Kidney epithelial cell (primary cell): ENCODE data around the gene THOC2. TPM values are rescaled to one million over a fixed set of nuclear protein-coding genes. Genes with fewer than 3 reads are reported as not detected.
"Not testable (repeated sequence)": the region's sequence is repeated elsewhere in the genome, so short reads cannot be mapped to it uniquely, and the experiment has no call there.

Experiments
- DNase-seq: peaks from one replicate; pipeline ENCODE4 v3.0.0-alpha.2; 2010; ENCODE audit warnings: low read depth
- H3K27me3 ChIP-seq: 2 replicates; pipeline ENCODE4 v1.6.0; 2011; ENCODE audit warnings: low read length; ENCODE audit not compliant: control insufficient read depth, insufficient read depth
- H3K36me3 ChIP-seq: 2 replicates; pipeline ENCODE4 v1.5.1; 2011; ENCODE audit warnings: low read length; ENCODE audit not compliant: control insufficient read depth, insufficient read depth
- H3K4me3 ChIP-seq: 2 replicates; pipeline ENCODE4 v1.5.1; 2011; ENCODE audit warnings: low read depth, mild to moderate bottlenecking, control low read depth, low read length
- total RNA-seq: library from RNA; depleted of rRNA; stranded (reverse); fragments of >200 nt; gene quantifications from 2 replicates; pipeline ENCODE4 v1.2.3, GENCODE V29; 2015
- TF ChIP-seq, protein P1 (sequence below): IDR thresholded peaks from 2 replicates; pipeline ENCODE4 v1.5.1; 2011; ENCODE audit warnings: mild to moderate bottlenecking, moderate library complexity, low read length, control low read depth, inconsistent platforms; ENCODE audit not compliant: insufficient read depth, poor library complexity, severe bottlenecking

The THOC2 gene
- total RNA-seq, 1 donor from 2014 or later, result 52.1 TPM

DNA sequence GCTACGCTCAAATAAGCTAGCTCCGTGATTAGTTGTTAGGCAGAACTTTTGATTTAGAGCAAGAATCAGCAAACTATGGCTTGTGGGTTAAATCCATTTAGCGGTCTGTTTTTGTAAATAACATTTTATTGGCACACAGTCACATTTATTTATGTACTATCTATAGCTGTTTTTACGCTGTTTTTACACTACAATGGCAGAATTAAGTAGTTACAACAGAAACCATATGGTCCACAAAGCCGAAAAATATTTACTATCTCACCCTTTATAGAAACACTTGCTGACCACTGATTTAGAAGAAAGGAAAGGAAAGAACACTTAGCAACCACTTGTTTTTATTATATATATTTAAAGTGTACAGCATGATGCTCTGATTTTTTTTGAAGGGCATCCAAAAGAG lies 41.1 kb downstream of the THOC2 start:
- no peak for DNase-seq
- Histone ChIP-seq H3K36me3 (no peaks in the 10 kb centered on the region), H3K27me3 (no peaks in the 10 kb centered on the region), H3K4me3 (no peak overlapping the region)
- TF ChIP-seq, protein P1, sequence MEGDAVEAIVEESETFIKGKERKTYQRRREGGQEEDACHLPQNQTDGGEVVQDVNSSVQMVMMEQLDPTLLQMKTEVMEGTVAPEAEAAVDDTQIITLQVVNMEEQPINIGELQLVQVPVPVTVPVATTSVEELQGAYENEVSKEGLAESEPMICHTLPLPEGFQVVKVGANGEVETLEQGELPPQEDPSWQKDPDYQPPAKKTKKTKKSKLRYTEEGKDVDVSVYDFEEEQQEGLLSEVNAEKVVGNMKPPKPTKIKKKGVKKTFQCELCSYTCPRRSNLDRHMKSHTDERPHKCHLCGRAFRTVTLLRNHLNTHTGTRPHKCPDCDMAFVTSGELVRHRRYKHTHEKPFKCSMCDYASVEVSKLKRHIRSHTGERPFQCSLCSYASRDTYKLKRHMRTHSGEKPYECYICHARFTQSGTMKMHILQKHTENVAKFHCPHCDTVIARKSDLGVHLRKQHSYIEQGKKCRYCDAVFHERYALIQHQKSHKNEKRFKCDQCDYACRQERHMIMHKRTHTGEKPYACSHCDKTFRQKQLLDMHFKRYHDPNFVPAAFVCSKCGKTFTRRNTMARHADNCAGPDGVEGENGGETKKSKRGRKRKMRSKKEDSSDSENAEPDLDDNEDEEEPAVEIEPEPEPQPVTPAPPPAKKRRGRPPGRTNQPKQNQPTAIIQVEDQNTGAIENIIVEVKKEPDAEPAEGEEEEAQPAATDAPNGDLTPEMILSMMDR, result no peak

DNA sequence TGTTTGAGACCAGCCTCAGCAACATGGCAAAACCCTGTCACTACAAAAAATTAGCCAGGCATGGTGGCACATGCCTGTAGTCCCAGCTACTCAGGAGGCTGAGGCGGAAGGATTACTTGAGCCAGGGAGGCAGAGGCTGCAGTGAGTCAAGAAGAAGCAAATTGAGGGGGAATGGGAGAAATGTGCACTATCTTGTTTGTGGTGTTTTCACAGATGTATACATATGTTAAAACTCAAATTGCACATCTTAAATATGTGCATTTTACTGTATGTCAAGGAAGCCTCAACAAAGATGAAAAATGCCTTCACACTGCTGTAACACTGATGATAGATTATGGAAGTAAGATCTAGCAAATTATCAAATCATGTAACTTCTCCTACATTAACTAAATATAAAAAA lies 44.3 kb downstream of the THOC2 start:
- no peak overlapping the region for H3K4me3 ChIP-seq
- TF ChIP-seq, protein P1, result no peak
- H3K36me3 ChIP-seq, result no peaks in the 10 kb centered on the region
- no peak for DNase-seq
- H3K27me3 ChIP-seq, result no peaks in the 10 kb centered on the region

DNA sequence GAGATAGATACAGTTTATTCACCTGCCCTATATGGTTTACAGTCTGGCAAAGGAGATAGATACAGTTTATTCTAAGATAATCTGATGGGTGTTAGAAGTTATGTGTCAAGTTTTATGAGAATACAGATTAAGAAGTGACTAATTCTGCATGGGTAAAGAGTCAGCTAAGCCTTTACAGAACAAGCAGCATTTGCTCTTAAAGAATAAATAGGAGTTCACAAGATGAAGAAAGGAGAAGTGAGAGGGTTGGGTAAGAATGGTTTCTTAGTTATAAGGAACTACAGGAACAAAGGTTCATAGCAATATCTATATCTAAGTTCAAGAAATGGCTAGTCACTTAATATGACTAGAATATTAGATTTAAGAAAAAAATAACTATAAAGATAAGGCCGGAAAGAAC lies 47.6 kb downstream of the THOC2 start:
- H3K27me3 ChIP-seq, result no peaks in the 10 kb centered on the region
- TF ChIP-seq, protein P1, result no peak
- no peaks in the 10 kb centered on the region for H3K36me3 ChIP-seq
- H3K4me3 ChIP-seq, result no peak overlapping the region
- no peak for DNase-seq

DNA sequence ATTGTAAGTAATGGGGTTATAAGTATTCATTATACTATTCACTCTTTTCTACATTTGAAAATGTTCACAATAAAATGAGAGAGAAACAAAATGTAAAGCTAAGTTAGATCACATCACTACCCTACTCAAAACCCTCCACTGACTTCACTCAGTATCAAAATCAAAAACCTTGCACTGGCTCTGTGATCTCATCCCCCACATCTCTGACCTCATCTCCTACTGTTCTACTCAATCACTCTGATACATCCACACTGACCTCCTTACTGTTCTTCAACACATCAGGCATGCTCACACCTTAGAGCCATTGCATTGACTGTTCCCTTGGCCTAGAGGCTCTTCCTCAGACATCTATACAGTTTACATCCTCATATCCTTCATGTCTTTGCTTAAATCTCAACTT lies 50.7 kb downstream of the THOC2 start:
- TF ChIP-seq, protein P1, result no peak
- no peaks in the 10 kb centered on the region for H3K36me3 ChIP-seq
- no peak for DNase-seq
- no peak overlapping the region for H3K4me3 ChIP-seq
- H3K27me3 ChIP-seq, result no peaks in the 10 kb centered on the region

DNA sequence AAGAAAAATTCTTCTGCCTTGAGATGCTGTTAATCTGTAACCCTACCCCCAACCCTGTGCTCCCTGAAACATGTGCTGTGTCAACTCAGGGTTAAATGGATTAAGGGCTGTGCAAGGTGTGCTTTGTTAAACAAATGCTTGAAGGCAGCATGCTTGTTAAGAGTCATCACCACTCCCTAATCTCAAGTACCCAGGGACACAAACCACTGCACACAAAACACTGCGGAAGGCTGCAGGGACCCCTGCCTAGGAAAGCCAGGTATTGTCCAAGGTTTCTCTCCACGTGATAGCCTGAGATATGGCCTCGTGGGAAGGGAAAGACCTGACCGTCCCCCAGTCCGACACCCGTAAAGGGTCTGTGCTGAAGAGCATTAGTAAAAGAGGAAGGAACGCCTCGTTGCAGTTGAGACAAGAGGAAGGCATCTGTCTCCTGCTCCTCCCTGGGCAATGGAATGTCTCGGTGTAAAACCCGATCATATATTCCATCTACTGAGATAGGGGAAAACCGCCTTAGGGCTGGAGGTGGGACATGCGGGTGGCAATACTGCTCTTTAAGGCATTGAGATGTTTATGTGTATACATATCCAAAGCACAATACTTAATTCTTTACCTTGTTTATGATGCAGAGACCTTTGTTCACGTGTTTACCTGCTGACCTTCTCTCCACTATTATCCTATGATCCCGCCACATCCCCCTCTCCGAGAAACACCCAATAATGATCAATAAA lies 53.0 kb downstream of the THOC2 start:
- not testable (repeated sequence) for H3K27me3 ChIP-seq, H3K36me3 ChIP-seq

DNA sequence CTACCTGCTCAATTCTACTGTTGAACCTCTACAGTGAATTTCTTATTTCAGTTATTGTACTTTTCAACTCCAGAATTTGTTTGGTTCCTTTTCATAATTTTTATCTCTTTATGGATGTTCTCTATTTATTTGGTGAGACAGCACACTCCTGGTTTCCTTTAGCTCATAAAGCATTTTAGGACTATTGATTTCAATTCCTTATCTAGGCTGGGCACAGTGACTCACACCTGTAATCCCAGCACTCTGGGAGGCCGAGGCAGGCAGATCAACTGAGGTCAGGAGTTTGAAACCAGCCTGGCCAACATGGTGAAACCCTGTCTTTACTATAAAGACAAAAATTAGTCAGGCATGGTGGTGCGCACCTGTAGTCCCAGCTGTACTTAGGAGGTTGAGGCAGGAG lies 57.7 kb downstream of the THOC2 start:
- no peak for DNase-seq
- TF ChIP-seq, protein P1, result no peak
- H3K36me3 ChIP-seq, result no peaks in the 10 kb centered on the region
- no peak overlapping the region for H3K4me3 ChIP-seq
- H3K27me3 ChIP-seq, result no peaks in the 10 kb centered on the region

More for the DNA sequence above, 53.0 kb downstream of the THOC2 start:
- not testable (repeated sequence) for DNase-seq, H3K4me3 ChIP-seq
